ENCODE data around the gene MIER1.
"Not testable (repeated sequence)": the region's sequence is repeated elsewhere in the genome, so short reads cannot be mapped to it uniquely, and the experiment has no call there.

The MIER1 gene

GRCh38 chr1:66951513-66951912, 26.7 kb downstream of the MIER1 start:
- peaks cover 18% of the 10 kb centered on the region for H3K79me1 ChIP-seq (replicated peaks; ENCODE audit: low read length, poor library complexity, severe bottlenecking)
- no peak overlapping the region for H2BK120ac ChIP-seq (ENCODE audit: low read depth, low read length)
- H3K18ac ChIP-seq (ENCODE audit: low read depth in 1 of 2, low read length in 2 of 2), result no peak overlapping the region
- no peak overlapping the region for H2BK15ac ChIP-seq (ENCODE audit: low read depth, poor library complexity, severe bottlenecking)
- no peak overlapping the region for H4K91ac ChIP-seq (ENCODE audit: low read length)
- H2AFZ ChIP-seq (ENCODE audit: low read depth, low read length), result no peak overlapping the region
- H3K4me3 ChIP-seq (ENCODE audit: insufficient read depth in 1 of 2, low read depth in 1 of 2, low read length in 2 of 2), result no peak overlapping the region
- no peak overlapping the region for H3K4me2 ChIP-seq (ENCODE audit: low read length, poor library complexity, severe bottlenecking)
- H3K27ac ChIP-seq (ENCODE audit: low read length, poor library complexity, severe bottlenecking), result peak overlapping the region; percentile 70
- no peak overlapping the region for H3K14ac ChIP-seq (ENCODE audit: low read length in 2 of 2)
- H3K36me3 ChIP-seq (ENCODE audit: control insufficient read depth in 1 of 2, insufficient read depth in 2 of 2, low read depth in 1 of 2, low read length in 2 of 2), result peaks cover 6 to 97% of the 10 kb centered on the region in 2 experiments
- H3K9ac ChIP-seq (ENCODE audit: low read length), result no peak overlapping the region
- peaks cover 3% of the 10 kb centered on the region for H3K4me1 ChIP-seq (ENCODE audit: control insufficient read depth, insufficient read depth, low read depth, low read length)
- DNase-seq, result peak; percentile 75
- WGBS, result 0% methylated on average over 6 of the region's 6 CpGs
- no peak overlapping the region for H2BK12ac ChIP-seq (ENCODE audit: low read length in 2 of 2)
- no peak overlapping the region for H3K23ac ChIP-seq (ENCODE audit: low read length in 2 of 2)
- no peaks in the 10 kb centered on the region for H3K27me3 ChIP-seq (ENCODE audit: control insufficient read depth in 1 of 2, insufficient read depth in 1 of 2, low read length in 2 of 2)
- no peaks in the 10 kb centered on the region for H3K9me3 ChIP-seq (ENCODE audit: control insufficient read depth, low read length)
- H2BK5ac ChIP-seq (ENCODE audit: low read depth, low read length, poor library complexity, severe bottlenecking), result no peak overlapping the region
- H2AK5ac ChIP-seq (ENCODE audit: low read length, severe bottlenecking), result no peak overlapping the region
- no peak overlapping the region for H4K8ac ChIP-seq (ENCODE audit: low read length)
- no peak overlapping the region for H3K4ac ChIP-seq (ENCODE audit: low read depth in 1 of 2, low read length in 2 of 2)

- Histone ChIP-seq H3K4me1 (ENCODE audit: control insufficient read depth, insufficient read depth, low read depth, low read length) (peaks cover 2% of the 10 kb centered on the region), H2BK5ac (ENCODE audit: low read depth, low read length, poor library complexity, severe bottlenecking) (no peak overlapping the region), H3K4me3 (ENCODE audit: insufficient read depth in 1 of 2, low read depth in 1 of 2, low read length in 2 of 2) (no peak overlapping the region), H3K4me2 (ENCODE audit: low read length, poor library complexity, severe bottlenecking) (no peak overlapping the region), H3K14ac (ENCODE audit: low read length in 2 of 2) (no peak overlapping the region), H3K27ac (ENCODE audit: low read length, poor library complexity, severe bottlenecking) (no peak overlapping the region), H3K18ac (ENCODE audit: low read depth in 1 of 2, low read length in 2 of 2) (no peak overlapping the region), H3K23ac (ENCODE audit: low read length in 2 of 2) (no peak overlapping the region), H3K36me3 (ENCODE audit: control insufficient read depth in 1 of 2, insufficient read depth in 2 of 2, low read depth in 1 of 2, low read length in 2 of 2) (peaks cover 4 to 96% of the 10 kb centered on the region in 2 experiments), H2BK120ac (ENCODE audit: low read depth, low read length) (no peak overlapping the region), H3K4ac (ENCODE audit: low read depth in 1 of 2, low read length in 2 of 2) (no peak overlapping the region), H4K8ac (ENCODE audit: low read length) (no peak overlapping the region), H3K27me3 (ENCODE audit: control insufficient read depth in 1 of 2, insufficient read depth in 1 of 2, low read length in 2 of 2) (no peaks in the 10 kb centered on the region), H2AK5ac (ENCODE audit: low read length, severe bottlenecking) (no peak overlapping the region), H2BK12ac (ENCODE audit: low read length in 2 of 2) (no peak overlapping the region), H3K9ac (ENCODE audit: low read length) (no peak overlapping the region), H3K79me1 (replicated peaks; ENCODE audit: low read length, poor library complexity, severe bottlenecking) (peaks cover 15% of the 10 kb centered on the region), H2BK15ac (ENCODE audit: low read depth, poor library complexity, severe bottlenecking) (no peak overlapping the region), H2AFZ (ENCODE audit: low read depth, low read length) (no peak overlapping the region), H3K9me3 (ENCODE audit: control insufficient read depth, low read length) (no peaks in the 10 kb centered on the region), H4K91ac (ENCODE audit: low read length) (no peak overlapping the region)
- DNase-seq, result no peak
- 100% methylated on average over 1 of the region's 4 CpGs for WGBS
Measured at GRCh38 chr1:66954208-66954607, 29.4 kb downstream of the MIER1 start.

- no peak overlapping the region for H3K27ac ChIP-seq (ENCODE audit: low read length, poor library complexity, severe bottlenecking)
- H3K36me3 ChIP-seq (ENCODE audit: control insufficient read depth in 1 of 2, insufficient read depth in 2 of 2, low read depth in 1 of 2, low read length in 2 of 2), result peaks cover 8 to 97% of the 10 kb centered on the region in 2 experiments
- 100% methylated on average over 2 of the region's 3 CpGs for WGBS
- no peak overlapping the region for H3K4me2 ChIP-seq (ENCODE audit: low read length, poor library complexity, severe bottlenecking)
- no peak overlapping the region for H4K91ac ChIP-seq (ENCODE audit: low read length)
- no peaks in the 10 kb centered on the region for H3K4me1 ChIP-seq (ENCODE audit: control insufficient read depth, insufficient read depth, low read depth, low read length)
- no peak for DNase-seq
- H3K4me3 ChIP-seq (ENCODE audit: insufficient read depth in 1 of 2, low read depth in 1 of 2, low read length in 2 of 2), result no peak overlapping the region
- H2BK12ac ChIP-seq (ENCODE audit: low read length in 2 of 2), result no peak overlapping the region
- no peak overlapping the region for H3K4ac ChIP-seq (ENCODE audit: low read depth in 1 of 2, low read length in 2 of 2)
- no peaks in the 10 kb centered on the region for H3K27me3 ChIP-seq (ENCODE audit: control insufficient read depth in 1 of 2, insufficient read depth in 1 of 2, low read length in 2 of 2)
- no peaks in the 10 kb centered on the region for H3K9me3 ChIP-seq (ENCODE audit: control insufficient read depth, low read length)
- H2BK120ac ChIP-seq (ENCODE audit: low read depth, low read length), result no peak overlapping the region
- no peak overlapping the region for H2AK5ac ChIP-seq (ENCODE audit: low read length, severe bottlenecking)
- H3K23ac ChIP-seq (ENCODE audit: low read length in 2 of 2), result no peak overlapping the region
- no peak overlapping the region for H4K8ac ChIP-seq (ENCODE audit: low read length)
- no peak overlapping the region for H3K9ac ChIP-seq (ENCODE audit: low read length)
- no peak overlapping the region for H2BK15ac ChIP-seq (ENCODE audit: low read depth, poor library complexity, severe bottlenecking)
- no peak overlapping the region for H2BK5ac ChIP-seq (ENCODE audit: low read depth, low read length, poor library complexity, severe bottlenecking)
- no peak overlapping the region for H2AFZ ChIP-seq (ENCODE audit: low read depth, low read length)
- no peak overlapping the region for H3K14ac ChIP-seq (ENCODE audit: low read length in 2 of 2)
- peaks cover 16% of the 10 kb centered on the region for H3K79me1 ChIP-seq (replicated peaks; ENCODE audit: low read length, poor library complexity, severe bottlenecking)
- no peak overlapping the region for H3K18ac ChIP-seq (ENCODE audit: low read depth in 1 of 2, low read length in 2 of 2)
Measured at GRCh38 chr1:66957938-66958337, 33.1 kb downstream of the MIER1 start.

DNA sequence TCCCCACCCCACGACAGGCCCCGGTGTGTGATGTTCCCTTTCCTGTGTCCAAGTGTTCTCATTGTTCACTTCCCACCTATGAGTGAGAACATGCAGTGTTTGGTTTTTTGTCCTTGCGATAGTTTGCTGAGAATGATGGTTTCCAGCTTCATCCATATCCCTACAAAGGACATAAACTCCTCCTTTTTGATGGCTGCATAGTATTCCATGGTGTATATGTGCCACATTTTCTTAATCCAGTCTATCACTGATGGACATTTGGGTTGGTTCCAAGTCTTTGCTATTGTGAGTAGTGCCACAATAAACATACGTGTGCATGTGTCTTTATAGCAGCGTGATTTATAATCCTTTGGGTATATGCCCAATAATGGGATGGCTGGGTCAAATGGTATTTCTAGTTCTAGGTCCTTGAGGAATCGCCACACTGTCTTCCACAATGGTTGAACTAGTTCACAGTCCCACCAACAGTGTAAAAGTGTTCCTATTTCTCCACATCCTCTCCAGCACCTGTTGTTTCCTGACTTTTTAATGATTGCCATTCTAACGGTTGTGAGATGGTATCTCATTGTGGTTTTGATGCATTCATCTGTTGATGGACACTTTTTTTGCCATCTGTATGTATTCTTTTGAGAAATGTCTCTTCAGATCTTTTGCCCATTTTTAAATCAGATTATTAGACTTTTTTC, 41.5 kb downstream of the MIER1 start:
- not testable (repeated sequence) for H2BK5ac ChIP-seq (ENCODE audit: low read depth, low read length, poor library complexity, severe bottlenecking); H3K27ac ChIP-seq (ENCODE audit: low read length, poor library complexity, severe bottlenecking); H2BK12ac ChIP-seq (ENCODE audit: low read length in 2 of 2); DNase-seq; H3K4ac ChIP-seq (ENCODE audit: low read depth in 1 of 2, low read length in 2 of 2); H3K4me1 ChIP-seq (ENCODE audit: control insufficient read depth, insufficient read depth, low read depth, low read length); H2BK120ac ChIP-seq (ENCODE audit: low read depth, low read length); H3K9ac ChIP-seq (ENCODE audit: low read length); H3K18ac ChIP-seq (ENCODE audit: low read depth in 1 of 2, low read length in 2 of 2); H3K27me3 ChIP-seq (ENCODE audit: control insufficient read depth in 1 of 2, insufficient read depth in 1 of 2, low read length in 2 of 2); H3K4me3 ChIP-seq (ENCODE audit: insufficient read depth in 1 of 2, low read depth in 1 of 2, low read length in 2 of 2); H2BK15ac ChIP-seq (ENCODE audit: low read depth, poor library complexity, severe bottlenecking); H2AFZ ChIP-seq (ENCODE audit: low read depth, low read length); H4K8ac ChIP-seq (ENCODE audit: low read length); H4K91ac ChIP-seq (ENCODE audit: low read length); H3K79me1 ChIP-seq (replicated peaks; ENCODE audit: low read length, poor library complexity, severe bottlenecking); H2AK5ac ChIP-seq (ENCODE audit: low read length, severe bottlenecking); H3K23ac ChIP-seq (ENCODE audit: low read length in 2 of 2); H3K9me3 ChIP-seq (ENCODE audit: control insufficient read depth, low read length); H3K4me2 ChIP-seq (ENCODE audit: low read length, poor library complexity, severe bottlenecking); H3K14ac ChIP-seq (ENCODE audit: low read length in 2 of 2)
- H3K36me3 ChIP-seq (ENCODE audit: control insufficient read depth in 1 of 2, insufficient read depth in 2 of 2, low read depth in 1 of 2, low read length in 2 of 2), result peaks cover 9 to 91% of the 10 kb centered on the region in 2 experiments
- 100% methylated on average over 2 of the region's 7 CpGs for WGBS

Measured in mesenchymal stem cell (in vitro differentiated cells and primary cell).